Measurements from ENCODE around the gene WLS.

- TF ChIP-seq POLR2A (IDR thresholded peaks at IDR 0.05) (no peak), CTCF (IDR thresholded peaks at IDR 0.05) (no peak)
Measured at GRCh38 chr1:68131261-68131660, 101.1 kb downstream of the WLS start.
